Measurements from ENCODE around the gene TAF11L2.
A peak's percentile ranks its signal among the peaks of the same experiment; 100 is the strongest.
"Not testable (repeated sequence)": the region's sequence is repeated elsewhere in the genome, so short reads cannot be mapped to it uniquely, and the experiment has no call there.

The TAF11L2 gene

GRCh38 chr5:17497931-17498330 is at the start of gene TAF11L2:
Gene TAF11L2 (plus strand): TSS chr5:17498231.
- DNase-seq (ENCODE audit: low read depth) = not testable (repeated sequence)

GRCh38 chr5:17448877-17449276 is 49.2 kb upstream of the TAF11L2 start:
- no peak for DNase-seq (ENCODE audit: low read depth)

GRCh38 chr5:17452936-17453335 is 45.1 kb upstream of the TAF11L2 start:
- no peak for DNase-seq (ENCODE audit: low read depth)

- no peak for DNase-seq (ENCODE audit: low read depth)
These were observed 42.1 kb upstream of the TAF11L2 start for GRCh38 chr5:17455942-17456341.

- no peak for DNase-seq (ENCODE audit: low read depth)
These were observed 36.2 kb upstream of the TAF11L2 start for GRCh38 chr5:17461793-17462192.

- DNase-seq (ENCODE audit: low read depth) = no peak
These were observed 34.4 kb upstream of the TAF11L2 start for GRCh38 chr5:17463653-17464052.

GRCh38 chr5:17470064-17470463 is 28.0 kb upstream of the TAF11L2 start:
- DNase-seq (ENCODE audit: low read depth) = no peak

GRCh38 chr5:17475064-17475463 is 23.0 kb upstream of the TAF11L2 start:
- not testable (repeated sequence) for DNase-seq (ENCODE audit: low read depth)

GRCh38 chr5:17477043-17477442 is 21.0 kb upstream of the TAF11L2 start:
- DNase-seq (ENCODE audit: low read depth) = no peak

GRCh38 chr5:17477573-17478265 is 20.3 kb upstream of the TAF11L2 start:
- no peak for DNase-seq (ENCODE audit: low read depth)

GRCh38 chr5:17481378-17481777 is 16.7 kb upstream of the TAF11L2 start:
- DNase-seq (ENCODE audit: low read depth) = no peak

GRCh38 chr5:17482790-17483189 is 15.2 kb upstream of the TAF11L2 start:
- DNase-seq (ENCODE audit: low read depth) = no peak

GRCh38 chr5:17486464-17487173 is 11.4 kb upstream of the TAF11L2 start:
- DNase-seq (ENCODE audit: low read depth) = not testable (repeated sequence)

GRCh38 chr5:17487174-17487512 is 10.9 kb upstream of the TAF11L2 start:
- no peak for DNase-seq (ENCODE audit: low read depth)

- not testable (repeated sequence) for DNase-seq (ENCODE audit: low read depth)
These were observed 6.8 kb upstream of the TAF11L2 start for GRCh38 chr5:17491257-17491656.

- no peak for DNase-seq (ENCODE audit: low read depth)
These were observed 5.3 kb upstream of the TAF11L2 start for GRCh38 chr5:17492770-17493169.

GRCh38 chr5:17497446-17497845 is 585 bp upstream of the TAF11L2 start:
- no peak for DNase-seq (ENCODE audit: low read depth)

- DNase-seq (ENCODE audit: low read depth) = no peak
These were observed 13.8 kb downstream of the TAF11L2 start for GRCh38 chr5:17511775-17512325.

GRCh38 chr5:17517526-17517925 is 19.5 kb downstream of the TAF11L2 start:
- DNase-seq (ENCODE audit: low read depth) = peak; percentile 5

GRCh38 chr5:17518067-17518466 is 20.0 kb downstream of the TAF11L2 start, which contains the start of gene TAF11L3:
Gene TAF11L3 (plus strand): TSS chr5:17518367.
- DNase-seq (ENCODE audit: low read depth) = not testable (repeated sequence)

- DNase-seq (ENCODE audit: low read depth) = not testable (repeated sequence)
These were observed 21.5 kb downstream of the TAF11L2 start for GRCh38 chr5:17519508-17519907.

- DNase-seq (ENCODE audit: low read depth) = not testable (repeated sequence)
These were observed 23.5 kb downstream of the TAF11L2 start, which contains the start of gene TAF11L4 for GRCh38 chr5:17521501-17521900. Gene TAF11L4 (plus strand): TSS chr5:17521801.

- not testable (repeated sequence) for DNase-seq (ENCODE audit: low read depth)
These were observed 26.9 kb downstream of the TAF11L2 start, which contains the start of gene TAF11L5 for GRCh38 chr5:17524935-17525334. Gene TAF11L5 (plus strand): TSS chr5:17525235.

Data from stimulated activated CD8-positive, alpha-beta memory T cell treated with anti-CD3 and anti-CD28 coated beads, Interleukin-15, amount 100 ng/mL, for 24 hours (primary cell).